ENCODE data around the gene SELENOF. TPM values are rescaled to one million over a fixed set of nuclear protein-coding genes. Genes with fewer than 3 reads are reported as not detected.

The SELENOF gene
- total and polyA plus RNA-seq, 10 of the 15 experiments (the other 5 are each of a cell fraction or from before 2014, with no cell fraction given): 98.7 to 254 (median 172) TPM

GRCh38 chr1:86913896-86914600 is at the start of gene SELENOF (continued):
- TF ChIP-seq GATAD2B (conservative IDR thresholded peaks at IDR 0.05; ENCODE audit: low read depth) (0 out of 2 replicates have a peak, but pooled peaks have one; percentile 55), HDAC2 (IDR thresholded peaks at IDR 0.05) (no peak), ZZZ3 (IDR thresholded peaks at IDR 0.05; ENCODE audit: control insufficient read depth, insufficient read length, low read depth) (no peak), ZNF24 (IDR thresholded peaks at IDR 0.05) (no peak), TAF1 (IDR thresholded peaks at IDR 0.05; ENCODE audit: borderline replicate concordance, low read depth, low read length) (peak; percentile 96), ZBTB4 (CRISPR knock-in tag; IDR thresholded peaks at IDR 0.05) (no peak), EP300 (IDR thresholded peaks at IDR 0.05; ENCODE audit: borderline replicate concordance in 1 of 2, control insufficient read depth in 1 of 2, low read depth in 2 of 2, low read length in 2 of 2) (no peak), MYB (IDR thresholded peaks at IDR 0.05; ENCODE audit: borderline replicate concordance, low read depth, low read length) (peak; percentile 97), KAT2A (conservative IDR thresholded peaks at IDR 0.05; ENCODE audit: control insufficient read depth, low read depth, low read length) (no peak), ATF7 (IDR thresholded peaks at IDR 0.05; ENCODE audit: low read depth) (peak; percentile 52; the same call in 1 of the 2 replicates), SMARCA5 (IDR thresholded peaks at IDR 0.05) (0 out of 2 replicates have a peak, but pooled peaks have one; percentile 84), STAT1 (conservative IDR thresholded peaks at IDR 0.05) (peak; percentile 77; the same call in 1 of the 2 replicates), ZBTB11 (CRISPR knock-in tag; IDR thresholded peaks at IDR 0.05) (no peak), LARP7 (IDR thresholded peaks at IDR 0.05) (0 out of 2 replicates have a peak, but pooled peaks have one; percentile 63), NR2F1 (conservative IDR thresholded peaks at IDR 0.05) (no peak), BCL3 (IDR thresholded peaks at IDR 0.05; ENCODE audit: borderline replicate concordance, insufficient read depth, low read depth, low read length, poor library complexity, severe bottlenecking) (no peak), ZNF384 (IDR thresholded peaks at IDR 0.05; ENCODE audit: borderline replicate concordance, low read depth, low read length) (no peak), USF1 (IDR thresholded peaks at IDR 0.05; ENCODE audit: borderline replicate concordance, extremely low read length, insufficient read depth, low read depth, low read length) (no peak), SMAD1 (IDR thresholded peaks at IDR 0.05; ENCODE audit: low read depth, partially characterized antibody) (no peak), BHLHE40 (IDR thresholded peaks at IDR 0.05; ENCODE audit: borderline replicate concordance in 1 of 2, low read depth in 2 of 2, low read length in 1 of 2) (no peak)
